Measurements from ENCODE around the gene CRP.

Gene CRP

DNA sequence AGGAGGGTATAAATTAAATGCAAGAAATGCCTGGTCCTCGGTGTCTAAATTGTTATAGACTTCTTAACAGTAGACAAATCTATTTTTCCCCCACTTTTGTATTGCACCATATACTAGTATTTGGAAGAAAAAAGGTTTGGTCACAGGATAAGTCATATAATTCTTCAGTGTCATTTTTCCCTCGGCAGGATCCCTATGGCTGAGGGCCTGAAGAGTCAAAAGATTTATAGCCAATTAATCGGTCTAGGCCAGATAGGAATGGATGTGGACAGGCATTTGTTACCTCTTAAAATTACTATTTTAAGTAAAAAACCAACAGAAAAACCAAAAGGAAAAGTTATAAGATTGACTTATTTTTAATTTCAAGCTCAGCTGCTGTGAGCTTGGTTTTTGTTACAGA is 45.6 kb downstream of the CRP start:
- no peak for DNase-seq
- Mint-ChIP-seq H3K27me3 (peaks cover 24% of the 10 kb centered on the region), H3K36me3 (ENCODE audit: low read depth) (no peaks in the 10 kb centered on the region), H3K27ac (no peak overlapping the region), H3K9me3 (peaks cover 7% of the 10 kb centered on the region), H3K4me3 (no peak overlapping the region), H3K4me1 (ENCODE audit: low read depth) (no peaks in the 10 kb centered on the region)

DNA sequence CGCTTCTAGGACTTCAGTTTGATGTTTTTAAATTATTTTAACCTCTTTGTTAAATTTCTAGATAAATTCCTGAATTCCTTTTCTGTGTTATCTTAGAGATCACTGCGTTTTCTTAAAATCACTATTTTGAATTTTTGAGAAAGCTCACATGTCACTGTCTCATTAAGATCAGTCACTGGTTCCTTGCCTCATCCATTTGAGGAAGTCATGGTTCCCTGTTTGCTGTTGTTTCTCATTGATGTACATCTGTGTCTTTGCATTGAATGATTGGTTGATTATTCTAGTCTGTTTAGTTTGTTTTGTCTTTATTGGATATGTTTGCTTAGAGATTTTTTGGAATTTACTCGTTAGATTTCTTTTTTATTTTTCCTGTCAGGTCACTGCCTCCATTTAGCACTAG is 50.1 kb downstream of the CRP start:
- peaks cover 12% of the 10 kb centered on the region for H3K9me3 Mint-ChIP-seq
- H3K4me1 Mint-ChIP-seq (ENCODE audit: low read depth), result no peaks in the 10 kb centered on the region
- H3K4me3 Mint-ChIP-seq, result no peak overlapping the region
- no peaks in the 10 kb centered on the region for H3K36me3 Mint-ChIP-seq (ENCODE audit: low read depth)
- DNase-seq, result no peak
- H3K27ac Mint-ChIP-seq, result no peak overlapping the region
- peaks cover 28% of the 10 kb centered on the region for H3K27me3 Mint-ChIP-seq

GRCh38 chr1:159663552-159663951 is 50.8 kb downstream of the CRP start:
- no peaks in the 10 kb centered on the region for H3K4me1 Mint-ChIP-seq (ENCODE audit: low read depth)
- no peak overlapping the region for H3K27ac Mint-ChIP-seq
- H3K9me3 Mint-ChIP-seq, result peaks cover 12% of the 10 kb centered on the region
- DNase-seq, result no peak
- no peaks in the 10 kb centered on the region for H3K36me3 Mint-ChIP-seq (ENCODE audit: low read depth)
- no peak overlapping the region for H3K4me3 Mint-ChIP-seq
- H3K27me3 Mint-ChIP-seq, result peaks cover 28% of the 10 kb centered on the region
